HepG2 (cell line): ENCODE measurements around the gene PRMT7. TPM values are rescaled to one million over a fixed set of nuclear protein-coding genes. Genes with fewer than 3 reads are reported as not detected.

Experiments
- ATAC-seq: fragments of 200-7000 bp; cut with Tn5 transposase; 3 replicates; pipeline ENCODE4 v1.9.1; 2020; ENCODE audit warnings: mild to moderate bottlenecking, moderate library complexity
- BruUV-seq: library from RNA; stranded (reverse); fragments of 400-500 nt; replicated peaks from 2 replicates; lab custom pipeline; 2021; lab: Mats Ljungman, UMichigan
- CTCF ChIA-PET: fragments of 300-600 bp; formaldehyde crosslinking; extraction: SDS; loops from one replicate; lab custom pipeline; 2021; ENCODE audit warnings: low total read pairs, inconsistent platforms, low intra/inter-chr PET ratio; lab: Yijun Ruan, JAX
- POLR2A ChIA-PET: fragments of 350-600 bp; sonication (Branson Sonifier 250); formaldehyde crosslinking; loops from one replicate; lab custom pipeline; 2020; ENCODE audit warnings: antibody characterized with exemption, inconsistent platforms; lab: Yijun Ruan, JAX
- DNase-seq: peaks from one replicate; pipeline ENCODE4 v3.0.0-alpha.2; 2015; ENCODE audit warnings: low spot score
- FAIRE-seq: peaks from 3 replicates; lab custom pipeline; 2011; peaks lifted over from hg19 to GRCh38; lab: Jason Lieb, UNC
- H2AFZ ChIP-seq: one replicate; pipeline ENCODE4 v1.6.1; 2011; ENCODE audit warnings: low read length, inconsistent platforms
- H3K27ac ChIP-seq: fragments of 300-600 bp; 3 replicates; pipeline ENCODE4 v1.8.0; 2011; ENCODE audit warnings: mixed run types, mild to moderate bottlenecking, mixed read lengths, low read length, inconsistent platforms; ENCODE audit not compliant: insufficient read depth; ENCODE audit errors: extremely low read length
- H3K27me3 ChIP-seq, 2 experiments: fragments of 200-600 bp in 1 of 2; 2 replicates in 1 of 2; 3 replicates in 1 of 2; pipeline versions ENCODE4 v1.6.0 to v1.8.0; 2011; ENCODE audit warnings: low read length in 2 of 2, mild to moderate bottlenecking in 2 of 2, moderate library complexity in 2 of 2, inconsistent platforms in 1 of 2; ENCODE audit not compliant: insufficient read depth in 2 of 2, control insufficient read depth in 1 of 2
- H3K36me3 ChIP-seq, 2 experiments: fragments of 200-600 bp in 1 of 2; replicated peaks in 1 of 2; 2 replicates in 1 of 2; 3 replicates in 1 of 2; pipeline versions ENCODE4 v1.5.1 to v1.8.0; 2011; ENCODE audit warnings: low read length in 2 of 2, inconsistent platforms in 1 of 2; ENCODE audit not compliant: insufficient read depth in 2 of 2, control insufficient read depth in 1 of 2
- H3K4me1 ChIP-seq: 2 replicates; pipeline ENCODE4 v1.5.1; 2012; ENCODE audit warnings: low read length, inconsistent platforms; ENCODE audit not compliant: insufficient read depth
- H3K4me2 ChIP-seq: 2 replicates; pipeline ENCODE4 v1.6.0; 2011; ENCODE audit warnings: low read depth, low read length, inconsistent platforms
- H3K4me3 ChIP-seq, 3 experiments: fragments of 200-600 bp in 1 of 3; sonication (generic), shearing (Covaris generic) in 1 of 3; replicated peaks in 1 of 3; 2 replicates each; pipeline ENCODE4 v1.5.1; 2011 to 2016; ENCODE audit warnings: low read length in 3 of 3, inconsistent platforms in 2 of 3, low read depth in 2 of 3, mild to moderate bottlenecking in 2 of 3, control low read depth in 1 of 3, mixed read lengths in 1 of 3; ENCODE audit not compliant: insufficient read depth in 1 of 3
- H3K79me2 ChIP-seq: one replicate; pipeline ENCODE4 v1.6.1; 2011; ENCODE audit warnings: low read length, inconsistent platforms; ENCODE audit not compliant: insufficient read depth
- H3K9ac ChIP-seq: 2 replicates; pipeline ENCODE4 v1.6.0; 2011; ENCODE audit warnings: mild to moderate bottlenecking, low read depth, low read length, inconsistent platforms; ENCODE audit not compliant: insufficient read depth
- H3K9me3 ChIP-seq: 2 replicates; pipeline ENCODE4 v1.5.1; 2012; ENCODE audit warnings: mild to moderate bottlenecking, low read length
- H4K20me1 ChIP-seq: 2 replicates; pipeline ENCODE4 v1.6.0; 2011; ENCODE audit warnings: inconsistent platforms, mild to moderate bottlenecking, low read length, moderate library complexity; ENCODE audit not compliant: insufficient read depth
- EHMT2 ChIP-seq: fragments of 200-600 bp; sonication (generic); IDR thresholded peaks from 2 replicates; pipeline ENCODE4 v1.7.0; 2017; ENCODE audit warnings: antibody characterized with exemption, low read depth, low read length, borderline replicate concordance
- KAT8 ChIP-seq: IDR thresholded peaks from 2 replicates; pipeline ENCODE4 v1.6.1; 2016; ENCODE audit warnings: missing genetic modification reagents, missing compliant biosample characterization
- NFKBIZ ChIP-seq: IDR thresholded peaks from 2 replicates; pipeline ENCODE4 v1.6.1; 2018; ENCODE audit warnings: missing genetic modification reagents, missing compliant biosample characterization
- NR2C2 ChIP-seq: sonication (generic); formaldehyde crosslinking; IDR thresholded peaks from 2 replicates; pipeline ENCODE4 v1.4.0; 2020; ENCODE audit warnings: missing genetic modification reagents, mild to moderate bottlenecking, moderate library complexity, borderline replicate concordance
- SOX5 ChIP-seq: IDR thresholded peaks from 2 replicates; pipeline ENCODE4 v1.6.1; 2016; ENCODE audit warnings: borderline replicate concordance
- SSRP1 ChIP-seq: IDR thresholded peaks from 2 replicates; pipeline ENCODE4 v1.6.1; 2016; ENCODE audit warnings: control low read depth
- STAT5B ChIP-seq: sonication (generic); formaldehyde crosslinking; IDR thresholded peaks from 2 replicates; pipeline ENCODE4 v1.4.0; 2020; ENCODE audit warnings: missing genetic modification reagents
- ZNF382 ChIP-seq: sonication (generic); formaldehyde crosslinking; IDR thresholded peaks from 2 replicates; pipeline ENCODE4 v1.5.0; 2020; ENCODE audit warnings: missing genetic modification reagents, mild to moderate bottlenecking, borderline replicate concordance
- ZSCAN25 ChIP-seq: sonication (generic); formaldehyde crosslinking; IDR thresholded peaks from 2 replicates; pipeline ENCODE4 v1.8.0; 2022; ENCODE audit warnings: mild to moderate bottlenecking, missing genetic modification reagents
- WGBS: methylation state at CpG from one replicate; pipeline ENCODE4 v1.1.6; 2017; ENCODE audit warnings: low lambda C conversion rate; 5-methylcytosine and 5-hydroxymethylcytosine counted together
- in situ Hi-C: cut with HindIII; loops from 2 replicates; pipeline ENCODE4 v1.10.0; 2017; ENCODE audit warnings: low pct_unique_long_range_greater_than_20kb; ENCODE audit not compliant: extremely low pct_ligation_motif_present
- intact Hi-C: fragments of 100-400 bp; cut with micrococcal nuclease; formaldehyde crosslinking; loops from one replicate; pipeline ENCODE4 v1.10.0; 2022; ENCODE audit not compliant: unreplicated experiment
- polyA plus RNA-seq, 8 experiments: library from polyadenylated mRNA; depleted of rRNA in 3 of 8; stranded (reverse) in 7 of 8; unstranded in 1 of 8; fragments of >200 nt; fragmentation: Illumina TruSeq in 4 of 8; extraction: Trizol in 4 of 8; gene quantifications; 2 replicates each; pipeline versions ENCODE4 v1.2.1 to v1.2.3, GENCODE V29; 2011 to 2016; ENCODE audit warnings: low read depth in 4 of 8, missing spikeins in 1 of 8, mixed read lengths in 1 of 8; ENCODE audit not compliant: insufficient read depth in 1 of 8
- total RNA-seq, 5 experiments: library from RNA; depleted of rRNA; stranded (reverse); fragments of >200 nt; fragmentation: Illumina TruSeq; extraction: Trizol; gene quantifications; 2 replicates each; pipeline ENCODE4 v1.2.3, GENCODE V29; 2016; ENCODE audit warnings: low read depth in 1 of 5
- TF ChIP-seq, protein P1 (sequence below): fragments of 450-650 bp; IDR thresholded peaks from 2 replicates; pipeline ENCODE4 v1.6.1; 2016
- TF ChIP-seq, protein P2 (sequence below): sonication (generic); formaldehyde crosslinking; IDR thresholded peaks from 2 replicates; pipeline ENCODE4 v1.4.0; 2020; ENCODE audit warnings: mild to moderate bottlenecking, missing genetic modification reagents, borderline replicate concordance

PRMT7 gene
- total and polyA plus RNA-seq, 2 of the 13 experiments (the other 11 are each of a cell fraction or from before 2014, with no cell fraction given): 47.5 to 55.0 TPM

- Histone ChIP-seq H3K4me1 (no peaks in the 10 kb centered on the region), H3K9me3 (no peaks in the 10 kb centered on the region), H3K36me3 (peaks cover 56 to 100% of the 10 kb centered on the region in 2 experiments), H3K27me3 (no peaks in the 10 kb centered on the region), H2AFZ (no peak overlapping the region), H3K4me2 (no peak overlapping the region), H3K9ac (no peak overlapping the region), H4K20me1 (no peaks in the 10 kb centered on the region; the same call in 1 of the 2 replicates), H3K79me2 (no peaks in the 10 kb centered on the region), H3K27ac (no peak overlapping the region), H3K4me3 (no peak overlapping the region)
- no TSS peak for BruUV-seq
- in situ Hi-C loops (no loop called here), intact Hi-C loops (no loop called here)
- no peak for TF ChIP-seq ZNF382 (CRISPR knock-in tag)
- TF ChIP-seq, protein P1, sequence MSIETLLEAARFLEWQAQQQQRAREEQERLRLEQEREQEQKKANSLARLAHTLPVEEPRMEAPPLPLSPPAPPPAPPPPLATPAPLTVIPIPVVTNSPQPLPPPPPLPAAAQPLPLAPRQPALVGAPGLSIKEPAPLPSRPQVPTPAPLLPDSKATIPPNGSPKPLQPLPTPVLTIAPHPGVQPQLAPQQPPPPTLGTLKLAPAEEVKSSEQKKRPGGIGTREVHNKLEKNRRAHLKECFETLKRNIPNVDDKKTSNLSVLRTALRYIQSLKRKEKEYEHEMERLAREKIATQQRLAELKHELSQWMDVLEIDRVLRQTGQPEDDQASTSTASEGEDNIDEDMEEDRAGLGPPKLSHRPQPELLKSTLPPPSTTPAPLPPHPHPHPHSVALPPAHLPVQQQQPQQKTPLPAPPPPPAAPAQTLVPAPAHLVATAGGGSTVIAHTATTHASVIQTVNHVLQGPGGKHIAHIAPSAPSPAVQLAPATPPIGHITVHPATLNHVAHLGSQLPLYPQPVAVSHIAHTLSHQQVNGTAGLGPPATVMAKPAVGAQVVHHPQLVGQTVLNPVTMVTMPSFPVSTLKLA: no peak
- no peak for TF ChIP-seq ZSCAN25 (CRISPR knock-in tag)
- TF ChIP-seq SOX5 (CRISPR knock-in tag): no peak
- ChIA-PET POLR2A (no interaction called here), CTCF (no interaction called here)
- no peak for DNase-seq
- 97% methylated on average over 10 of the region's 10 CpGs for WGBS
- no peak for FAIRE-seq
- no peak for ATAC-seq
Observed at GRCh38 chr16:68350813-68351350, 40.1 kb downstream of the PRMT7 start.

- in situ Hi-C loops (no loop called here), intact Hi-C loops (no loop called here)
- ATAC-seq (no peak), FAIRE-seq (no peak), DNase-seq (no peak)
- Histone ChIP-seq H2AFZ (no peak overlapping the region), H3K9ac (no peak overlapping the region), H3K9me3 (no peaks in the 10 kb centered on the region), H3K4me2 (no peak overlapping the region), H3K79me2 (no peaks in the 10 kb centered on the region), H3K36me3 (peaks cover 55 to 100% of the 10 kb centered on the region in 2 experiments), H3K27ac (no peak overlapping the region), H3K27me3 (no peaks in the 10 kb centered on the region), H3K4me3 (no peak overlapping the region), H4K20me1 (no peaks in the 10 kb centered on the region; the same call in 1 of the 2 replicates), H3K4me1 (no peaks in the 10 kb centered on the region)
- POLR2A ChIA-PET: no interaction called here
- 97% methylated on average over 11 of the region's 11 CpGs for WGBS
- BruUV-seq: no TSS peak
- CTCF ChIA-PET: no interaction called here
- no peak for TF ChIP-seq STAT5B (CRISPR knock-in tag)
- no peak for TF ChIP-seq EHMT2
- TF ChIP-seq, protein P2, sequence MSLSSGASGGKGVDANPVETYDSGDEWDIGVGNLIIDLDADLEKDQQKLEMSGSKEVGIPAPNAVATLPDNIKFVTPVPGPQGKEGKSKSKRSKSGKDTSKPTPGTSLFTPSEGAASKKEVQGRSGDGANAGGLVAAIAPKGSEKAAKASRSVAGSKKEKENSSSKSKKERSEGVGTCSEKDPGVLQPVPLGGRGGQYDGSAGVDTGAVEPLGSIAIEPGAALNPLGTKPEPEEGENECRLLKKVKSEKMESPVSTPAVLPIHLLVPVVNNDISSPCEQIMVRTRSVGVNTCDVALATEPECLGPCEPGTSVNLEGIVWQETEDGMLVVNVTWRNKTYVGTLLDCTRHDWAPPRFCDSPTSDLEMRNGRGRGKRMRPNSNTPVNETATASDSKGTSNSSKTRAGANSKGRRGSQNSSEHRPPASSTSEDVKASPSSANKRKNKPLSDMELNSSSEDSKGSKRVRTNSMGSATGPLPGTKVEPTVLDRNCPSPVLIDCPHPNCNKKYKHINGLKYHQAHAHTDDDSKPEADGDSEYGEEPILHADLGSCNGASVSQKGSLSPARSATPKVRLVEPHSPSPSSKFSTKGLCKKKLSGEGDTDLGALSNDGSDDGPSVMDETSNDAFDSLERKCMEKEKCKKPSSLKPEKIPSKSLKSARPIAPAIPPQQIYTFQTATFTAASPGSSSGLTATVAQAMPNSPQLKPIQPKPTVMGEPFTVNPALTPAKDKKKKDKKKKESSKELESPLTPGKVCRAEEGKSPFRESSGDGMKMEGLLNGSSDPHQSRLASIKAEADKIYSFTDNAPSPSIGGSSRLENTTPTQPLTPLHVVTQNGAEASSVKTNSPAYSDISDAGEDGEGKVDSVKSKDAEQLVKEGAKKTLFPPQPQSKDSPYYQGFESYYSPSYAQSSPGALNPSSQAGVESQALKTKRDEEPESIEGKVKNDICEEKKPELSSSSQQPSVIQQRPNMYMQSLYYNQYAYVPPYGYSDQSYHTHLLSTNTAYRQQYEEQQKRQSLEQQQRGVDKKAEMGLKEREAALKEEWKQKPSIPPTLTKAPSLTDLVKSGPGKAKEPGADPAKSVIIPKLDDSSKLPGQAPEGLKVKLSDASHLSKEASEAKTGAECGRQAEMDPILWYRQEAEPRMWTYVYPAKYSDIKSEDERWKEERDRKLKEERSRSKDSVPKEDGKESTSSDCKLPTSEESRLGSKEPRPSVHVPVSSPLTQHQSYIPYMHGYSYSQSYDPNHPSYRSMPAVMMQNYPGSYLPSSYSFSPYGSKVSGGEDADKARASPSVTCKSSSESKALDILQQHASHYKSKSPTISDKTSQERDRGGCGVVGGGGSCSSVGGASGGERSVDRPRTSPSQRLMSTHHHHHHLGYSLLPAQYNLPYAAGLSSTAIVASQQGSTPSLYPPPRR (CRISPR knock-in tag): no peak
- no peak for TF ChIP-seq SSRP1 (CRISPR knock-in tag)
- no peak for TF ChIP-seq NR2C2
- no peak for TF ChIP-seq NFKBIZ
- no peak for TF ChIP-seq KAT8
Observed at GRCh38 chr16:68351463-68351862, 40.6 kb downstream of the PRMT7 start.
